Adrenal gland (tissue), 5 donors: Measurements from ENCODE around the gene LTB.

Source experiments
- POLR2A ChIP-seq, 2 donors: fragments of 450-650 bp; IDR thresholded peaks; one replicate each; pipeline ENCODE4 v1.6.1; 2017; ENCODE audit warnings: antibody characterized with exemption in 2 of 2, mild to moderate bottlenecking in 2 of 2, moderate library complexity in 1 of 2
- TF ChIP-seq, protein P1 (sequence below), 6 experiments: fragments of 450-650 bp in 4 of 6; fragments of 200-600 bp in 2 of 6; sonication (generic) in 1 of 6; IDR thresholded peaks; 1 replicate in 5 of 6; 2 replicates in 1 of 6; pipeline versions ENCODE4 v1.5.1 to v1.8.0; 2016 to 2021; ENCODE audit warnings: antibody characterized with exemption in 6 of 6, mild to moderate bottlenecking in 2 of 6, moderate library complexity in 1 of 6
- donor health status: DM: no; HTN: no; CAD: no.

DNA sequence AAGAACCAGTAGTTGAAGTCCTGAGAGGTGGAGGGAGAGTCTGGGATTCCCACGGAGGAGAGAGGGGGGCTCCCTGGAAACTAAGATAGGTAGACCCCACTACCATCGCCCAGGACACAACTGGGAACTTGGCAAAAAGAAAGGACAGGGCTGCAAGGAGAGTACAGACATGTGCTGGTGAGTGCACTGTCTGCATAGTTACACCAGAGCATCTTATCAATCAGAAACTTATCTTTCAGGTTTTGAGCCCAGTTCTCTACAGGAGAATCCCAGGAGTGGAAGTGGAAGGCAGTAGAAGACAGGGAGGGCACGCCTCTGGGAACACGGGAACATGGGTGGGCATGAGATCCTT lies 22.6 kb downstream of the LTB start:
- TF ChIP-seq, protein P1, sequence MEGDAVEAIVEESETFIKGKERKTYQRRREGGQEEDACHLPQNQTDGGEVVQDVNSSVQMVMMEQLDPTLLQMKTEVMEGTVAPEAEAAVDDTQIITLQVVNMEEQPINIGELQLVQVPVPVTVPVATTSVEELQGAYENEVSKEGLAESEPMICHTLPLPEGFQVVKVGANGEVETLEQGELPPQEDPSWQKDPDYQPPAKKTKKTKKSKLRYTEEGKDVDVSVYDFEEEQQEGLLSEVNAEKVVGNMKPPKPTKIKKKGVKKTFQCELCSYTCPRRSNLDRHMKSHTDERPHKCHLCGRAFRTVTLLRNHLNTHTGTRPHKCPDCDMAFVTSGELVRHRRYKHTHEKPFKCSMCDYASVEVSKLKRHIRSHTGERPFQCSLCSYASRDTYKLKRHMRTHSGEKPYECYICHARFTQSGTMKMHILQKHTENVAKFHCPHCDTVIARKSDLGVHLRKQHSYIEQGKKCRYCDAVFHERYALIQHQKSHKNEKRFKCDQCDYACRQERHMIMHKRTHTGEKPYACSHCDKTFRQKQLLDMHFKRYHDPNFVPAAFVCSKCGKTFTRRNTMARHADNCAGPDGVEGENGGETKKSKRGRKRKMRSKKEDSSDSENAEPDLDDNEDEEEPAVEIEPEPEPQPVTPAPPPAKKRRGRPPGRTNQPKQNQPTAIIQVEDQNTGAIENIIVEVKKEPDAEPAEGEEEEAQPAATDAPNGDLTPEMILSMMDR (IDR thresholded peaks at IDR 0.05) = no peak
- no peak for TF ChIP-seq POLR2A (IDR thresholded peaks at IDR 0.05)
